Tibial artery (tissue), 4 donors: Measurements from ENCODE around the gene CD207.

ENCODE experiments used
- DNase-seq, 2 donors: peaks; one replicate each; pipeline ENCODE4 v3.0.0-alpha.2; 2019
- H3K27ac ChIP-seq, 2 donors: fragments of 200-600 bp; sonication (generic) in 1 of 2; 1 replicate in 1 of 2; 2 replicates in 1 of 2; pipeline ENCODE4 v1.5.1; 2018 to 2019; ENCODE audit warnings: mild to moderate bottlenecking in 1 of 2
- H3K27me3 ChIP-seq, 2 donors: fragments of 200-600 bp; sonication (generic) in 1 of 2; one replicate each; pipeline versions ENCODE4 v1.5.1 to v1.6.0; 2016 to 2019
- H3K36me3 ChIP-seq, 3 donors: fragments of 200-600 bp; sonication (generic) in 2 of 3; one replicate each; pipeline ENCODE4 v1.5.1; 2016 to 2019; ENCODE audit warnings: mild to moderate bottlenecking in 2 of 3
- H3K4me1 ChIP-seq, 4 donors: fragments of 200-600 bp; sonication (generic) in 2 of 4; 1 replicate in 3 of 4; 2 replicates in 1 of 4; pipeline ENCODE4 v1.5.1; 2016 to 2019
- H3K4me3 ChIP-seq, 2 donors: fragments of 200-600 bp; sonication (generic) in 1 of 2; 1 replicate in 1 of 2; 2 replicates in 1 of 2; pipeline ENCODE4 v1.5.1; 2018 to 2019; ENCODE audit warnings: mild to moderate bottlenecking in 2 of 2
- H3K9me3 ChIP-seq, 3 donors: fragments of 200-600 bp; sonication (generic) in 1 of 3; one replicate each; pipeline ENCODE4 v1.5.1; 2016 to 2019
- intact Hi-C: fragments of 100-400 bp; cut with DNase I; formaldehyde crosslinking; loops from one replicate; pipeline ENCODE4 v1.15.0; 2023; ENCODE audit warnings: low total_unique reads
- TF ChIP-seq, protein P1 (sequence below), 2 experiments: fragments of 200-600 bp in 1 of 2; fragments of 450-650 bp in 1 of 2; IDR thresholded peaks; one replicate each; pipeline ENCODE4 v1.5.1; 2017 to 2019; ENCODE audit warnings: antibody characterized with exemption in 2 of 2, mild to moderate bottlenecking in 1 of 2, moderate library complexity in 1 of 2

Gene CD207

DNA sequence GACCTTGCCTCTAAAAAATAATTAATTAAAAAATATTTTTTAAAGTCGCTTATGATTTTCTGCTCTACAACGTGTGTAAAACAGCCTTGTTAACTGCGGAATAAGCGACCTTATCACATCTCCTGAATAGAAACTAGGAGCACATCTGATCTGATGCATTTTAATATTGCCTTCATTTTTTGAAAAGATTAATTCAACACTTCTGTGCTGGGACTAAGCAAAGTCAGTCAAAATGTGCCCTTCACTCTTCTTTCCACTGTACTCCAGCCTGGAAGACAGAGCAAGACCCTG lies 27.8 kb downstream of the CD207 start:
- TF ChIP-seq, protein P1, sequence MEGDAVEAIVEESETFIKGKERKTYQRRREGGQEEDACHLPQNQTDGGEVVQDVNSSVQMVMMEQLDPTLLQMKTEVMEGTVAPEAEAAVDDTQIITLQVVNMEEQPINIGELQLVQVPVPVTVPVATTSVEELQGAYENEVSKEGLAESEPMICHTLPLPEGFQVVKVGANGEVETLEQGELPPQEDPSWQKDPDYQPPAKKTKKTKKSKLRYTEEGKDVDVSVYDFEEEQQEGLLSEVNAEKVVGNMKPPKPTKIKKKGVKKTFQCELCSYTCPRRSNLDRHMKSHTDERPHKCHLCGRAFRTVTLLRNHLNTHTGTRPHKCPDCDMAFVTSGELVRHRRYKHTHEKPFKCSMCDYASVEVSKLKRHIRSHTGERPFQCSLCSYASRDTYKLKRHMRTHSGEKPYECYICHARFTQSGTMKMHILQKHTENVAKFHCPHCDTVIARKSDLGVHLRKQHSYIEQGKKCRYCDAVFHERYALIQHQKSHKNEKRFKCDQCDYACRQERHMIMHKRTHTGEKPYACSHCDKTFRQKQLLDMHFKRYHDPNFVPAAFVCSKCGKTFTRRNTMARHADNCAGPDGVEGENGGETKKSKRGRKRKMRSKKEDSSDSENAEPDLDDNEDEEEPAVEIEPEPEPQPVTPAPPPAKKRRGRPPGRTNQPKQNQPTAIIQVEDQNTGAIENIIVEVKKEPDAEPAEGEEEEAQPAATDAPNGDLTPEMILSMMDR (IDR thresholded peaks at IDR 0.05) = no peak
- intact Hi-C loops = no loop called here

DNA sequence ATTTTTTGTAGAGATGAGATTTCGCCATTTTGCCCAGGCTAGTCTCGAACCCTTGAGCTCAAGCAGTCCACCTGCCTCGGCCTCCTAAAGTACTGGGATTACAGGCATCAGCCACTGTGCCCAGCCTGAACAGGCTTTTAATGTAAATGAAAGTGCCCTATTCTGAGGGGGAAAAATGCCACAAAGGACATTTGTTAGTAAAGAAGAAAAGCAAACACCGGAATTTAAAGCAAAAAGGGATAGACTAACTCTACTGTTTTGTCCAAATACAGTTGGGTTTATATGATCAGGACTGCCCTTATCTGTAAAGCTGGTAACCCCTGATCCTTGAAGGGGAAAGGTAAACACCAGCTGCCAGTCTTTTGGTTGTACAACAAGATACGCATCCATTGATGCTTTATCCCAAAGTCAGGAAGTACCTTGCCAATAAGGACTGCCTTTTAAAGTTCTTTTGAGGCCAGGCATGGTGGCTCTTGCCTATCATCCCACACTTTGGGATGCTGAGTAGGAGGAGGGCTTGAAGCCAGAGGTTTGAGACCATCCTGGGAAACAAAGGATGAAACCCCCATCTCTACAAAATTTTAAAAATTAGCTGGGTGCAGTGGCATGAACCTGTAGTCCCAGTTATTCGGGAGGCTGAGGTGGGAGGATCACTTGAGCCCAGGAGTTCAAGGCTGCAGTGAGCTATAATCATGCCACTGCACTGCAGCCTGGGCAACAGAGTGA lies 28.4 kb downstream of the CD207 start:
- intact Hi-C loops = no loop called here
- no peaks in the 10 kb centered on the region for H3K36me3 ChIP-seq
- peaks cover 0 to 4% (median 0%) of the 10 kb centered on the region in 3 donors for H3K9me3 ChIP-seq
- H3K27me3 ChIP-seq = no peaks in the 10 kb centered on the region
- no peak for DNase-seq
- H3K4me1 ChIP-seq = no peaks in the 10 kb centered on the region
- TF ChIP-seq, protein P1 (IDR thresholded peaks at IDR 0.05) = no peak
- H3K27ac ChIP-seq = no peak overlapping the region
- H3K4me3 ChIP-seq = no peak overlapping the region

More for the DNA sequence above, 27.8 kb downstream of the CD207 start:
- no peak for DNase-seq
- Histone ChIP-seq H3K9me3 (peaks cover 0 to 4% (median 0%) of the 10 kb centered on the region in 3 donors), H3K27ac (no peak overlapping the region), H3K4me1 (no peaks in the 10 kb centered on the region), H3K36me3 (no peaks in the 10 kb centered on the region), H3K27me3 (no peaks in the 10 kb centered on the region), H3K4me3 (no peak overlapping the region)

DNA sequence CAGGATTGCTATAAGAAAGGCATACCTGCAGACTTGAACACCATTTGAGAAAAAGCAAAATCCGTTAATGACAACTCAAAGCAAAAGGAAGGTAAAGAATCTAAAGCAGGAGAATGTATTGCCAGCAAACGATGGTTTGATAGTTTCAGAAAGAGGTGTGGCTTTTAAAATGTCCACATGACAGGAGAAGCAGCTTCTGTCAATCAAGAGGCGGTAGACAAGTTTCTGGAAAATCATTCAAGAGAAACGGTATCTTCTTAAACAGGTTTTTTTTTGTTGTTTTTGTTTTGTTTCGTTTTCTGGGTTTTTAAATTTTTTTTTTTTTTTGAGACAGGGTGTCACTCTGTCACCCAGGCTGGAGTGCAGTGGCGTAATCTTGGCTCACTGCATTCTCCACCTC lies 29.0 kb downstream of the CD207 start:
- no peak overlapping the region for H3K4me3 ChIP-seq
- no peaks in the 10 kb centered on the region for H3K4me1 ChIP-seq
- no peaks in the 10 kb centered on the region for H3K27me3 ChIP-seq
- peaks cover 0 to 4% (median 0%) of the 10 kb centered on the region in 3 donors for H3K9me3 ChIP-seq
- no peak overlapping the region for H3K27ac ChIP-seq
- intact Hi-C loops = no loop called here
- H3K36me3 ChIP-seq = no peaks in the 10 kb centered on the region
- TF ChIP-seq, protein P1 (IDR thresholded peaks at IDR 0.05) = no peak
- DNase-seq = no peak

DNA sequence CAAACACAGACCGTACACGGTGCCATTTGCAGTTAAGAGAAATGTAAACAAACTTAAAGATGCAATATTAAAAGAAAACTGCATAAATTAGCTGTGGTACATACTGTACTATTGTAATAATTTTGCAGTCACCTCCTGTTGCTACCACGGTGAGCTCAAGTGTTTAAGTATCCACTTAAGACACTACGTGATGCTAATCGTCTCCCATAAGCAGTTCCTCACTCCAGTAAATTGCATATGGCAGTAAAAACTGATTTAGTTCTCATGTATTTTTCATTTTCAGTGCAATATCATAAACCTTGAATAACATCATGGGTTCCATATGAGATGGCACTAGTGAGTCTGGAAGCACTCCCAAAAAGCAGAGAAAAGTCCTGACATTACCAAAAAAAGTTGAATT lies 29.6 kb downstream of the CD207 start:
- no peaks in the 10 kb centered on the region for H3K4me1 ChIP-seq
- H3K36me3 ChIP-seq = no peaks in the 10 kb centered on the region
- no peak for DNase-seq
- TF ChIP-seq, protein P1 (IDR thresholded peaks at IDR 0.05) = no peak
- H3K4me3 ChIP-seq = no peak overlapping the region
- H3K9me3 ChIP-seq = peaks cover 0 to 4% (median 0%) of the 10 kb centered on the region in 3 donors
- intact Hi-C loops = no loop called here
- H3K27me3 ChIP-seq = no peaks in the 10 kb centered on the region
- no peak overlapping the region for H3K27ac ChIP-seq

DNA sequence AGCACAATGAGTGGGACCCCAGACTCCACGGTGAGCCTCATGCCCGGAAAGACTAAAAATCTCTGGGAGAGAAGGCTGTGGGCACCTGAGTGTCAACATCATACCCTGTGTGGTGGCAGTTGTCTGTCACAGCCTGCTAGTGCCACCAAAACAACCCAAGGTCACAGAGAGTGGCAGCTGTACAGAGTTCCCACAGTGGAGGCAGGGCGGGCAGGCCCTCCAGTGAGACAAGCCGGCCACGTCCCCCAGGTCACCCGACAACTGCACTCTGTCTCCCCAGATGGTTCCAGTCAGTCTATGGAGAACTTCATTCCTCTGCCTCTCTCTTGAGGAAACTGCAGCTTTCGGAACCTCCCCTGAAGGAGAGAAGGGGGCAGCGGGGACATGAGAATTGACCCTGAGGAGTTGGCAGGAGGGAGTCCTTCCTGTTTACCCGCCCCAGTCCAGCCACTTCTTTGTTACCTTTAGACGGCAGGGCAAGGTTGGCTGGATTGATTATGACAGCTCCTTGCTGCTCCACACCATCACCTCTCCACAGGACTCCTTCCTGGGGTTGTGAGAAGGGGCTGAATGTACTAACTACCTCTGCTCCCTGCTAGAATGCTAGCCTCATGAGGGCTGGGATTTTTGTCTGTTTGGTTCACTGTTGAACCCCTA lies 33.9 kb downstream of the CD207 start:
- intact Hi-C loops = no loop called here
- Histone ChIP-seq H3K4me1 (no peaks in the 10 kb centered on the region), H3K36me3 (no peaks in the 10 kb centered on the region), H3K27ac (no peak overlapping the region), H3K9me3 (peaks cover 0 to 10% (median 4%) of the 10 kb centered on the region in 3 donors), H3K4me3 (no peak overlapping the region), H3K27me3 (peaks cover 0 to 7% of the 10 kb centered on the region in 2 donors)
- TF ChIP-seq, protein P1 (IDR thresholded peaks at IDR 0.05) = no peak
- no peak for DNase-seq
